C4-2B (cell line): ENCODE measurements around the gene ATXN7L2.

Source experiments
- H3K27ac ChIP-seq: fragments of 450-650 bp; 2 replicates; pipeline ENCODE4 v1.5.1; 2017
- ZFX ChIP-seq: fragments of 450-650 bp; IDR thresholded peaks from 2 replicates; pipeline ENCODE4 v1.6.1; 2017
- TF ChIP-seq, protein P1 (sequence below): fragments of 450-650 bp; conservative IDR thresholded peaks from 2 replicates; pipeline ENCODE4 v1.5.1; 2017; ENCODE audit warnings: mild to moderate bottlenecking

ATXN7L2 gene

DNA sequence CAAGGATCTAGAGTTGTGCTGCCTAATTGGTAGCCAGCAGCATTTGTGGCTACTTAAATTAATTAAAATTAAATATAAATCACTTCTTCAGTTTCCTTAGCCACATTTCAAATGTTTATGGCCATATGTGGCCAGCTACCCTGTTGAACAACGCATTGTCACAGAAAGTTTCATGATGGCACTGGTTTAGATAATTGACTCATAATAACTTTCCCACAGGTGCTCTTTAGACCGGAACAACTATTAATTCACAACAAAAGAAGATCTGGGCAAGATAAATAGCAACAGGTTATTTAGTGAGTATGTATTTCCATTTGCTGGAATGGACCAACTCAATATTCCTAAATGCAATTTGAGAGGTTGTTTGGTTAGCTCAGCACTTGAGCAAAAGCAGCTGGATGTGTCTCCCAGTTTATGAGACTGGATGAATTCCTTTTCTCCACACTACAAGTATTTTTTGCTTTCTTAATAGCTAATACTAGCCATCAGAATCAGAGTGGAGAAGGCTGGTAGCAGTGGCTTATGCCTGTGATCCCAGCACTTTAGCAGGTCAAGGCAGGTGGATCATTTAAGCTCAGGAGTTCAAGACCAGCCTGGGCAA, 29.5 kb downstream of the ATXN7L2 start:
- TF ChIP-seq, protein P1, sequence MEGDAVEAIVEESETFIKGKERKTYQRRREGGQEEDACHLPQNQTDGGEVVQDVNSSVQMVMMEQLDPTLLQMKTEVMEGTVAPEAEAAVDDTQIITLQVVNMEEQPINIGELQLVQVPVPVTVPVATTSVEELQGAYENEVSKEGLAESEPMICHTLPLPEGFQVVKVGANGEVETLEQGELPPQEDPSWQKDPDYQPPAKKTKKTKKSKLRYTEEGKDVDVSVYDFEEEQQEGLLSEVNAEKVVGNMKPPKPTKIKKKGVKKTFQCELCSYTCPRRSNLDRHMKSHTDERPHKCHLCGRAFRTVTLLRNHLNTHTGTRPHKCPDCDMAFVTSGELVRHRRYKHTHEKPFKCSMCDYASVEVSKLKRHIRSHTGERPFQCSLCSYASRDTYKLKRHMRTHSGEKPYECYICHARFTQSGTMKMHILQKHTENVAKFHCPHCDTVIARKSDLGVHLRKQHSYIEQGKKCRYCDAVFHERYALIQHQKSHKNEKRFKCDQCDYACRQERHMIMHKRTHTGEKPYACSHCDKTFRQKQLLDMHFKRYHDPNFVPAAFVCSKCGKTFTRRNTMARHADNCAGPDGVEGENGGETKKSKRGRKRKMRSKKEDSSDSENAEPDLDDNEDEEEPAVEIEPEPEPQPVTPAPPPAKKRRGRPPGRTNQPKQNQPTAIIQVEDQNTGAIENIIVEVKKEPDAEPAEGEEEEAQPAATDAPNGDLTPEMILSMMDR, result no peak
- no peak for TF ChIP-seq ZFX
- no peak overlapping the region for H3K27ac ChIP-seq

DNA sequence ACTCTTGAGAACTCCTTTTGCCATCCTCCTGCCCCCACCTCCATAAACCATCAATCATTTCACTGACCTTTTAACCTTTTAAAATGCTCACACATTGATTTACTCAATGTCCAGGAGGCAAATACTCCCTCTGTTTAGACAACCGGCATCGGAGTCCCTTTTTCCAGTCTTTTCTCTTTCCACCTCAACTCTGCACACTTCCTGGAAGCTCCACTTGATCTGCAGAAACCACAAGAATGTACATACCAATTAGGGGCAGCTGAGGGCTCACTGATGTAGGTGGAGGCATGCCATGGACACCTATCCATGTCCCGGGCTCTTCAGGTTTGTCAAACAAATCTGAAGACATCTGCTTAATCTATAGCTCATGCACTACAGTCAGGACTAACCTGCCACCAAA, 31.1 kb downstream of the ATXN7L2 start:
- no peak overlapping the region for H3K27ac ChIP-seq
- TF ChIP-seq, protein P1, result no peak
- TF ChIP-seq ZFX, result no peak

DNA sequence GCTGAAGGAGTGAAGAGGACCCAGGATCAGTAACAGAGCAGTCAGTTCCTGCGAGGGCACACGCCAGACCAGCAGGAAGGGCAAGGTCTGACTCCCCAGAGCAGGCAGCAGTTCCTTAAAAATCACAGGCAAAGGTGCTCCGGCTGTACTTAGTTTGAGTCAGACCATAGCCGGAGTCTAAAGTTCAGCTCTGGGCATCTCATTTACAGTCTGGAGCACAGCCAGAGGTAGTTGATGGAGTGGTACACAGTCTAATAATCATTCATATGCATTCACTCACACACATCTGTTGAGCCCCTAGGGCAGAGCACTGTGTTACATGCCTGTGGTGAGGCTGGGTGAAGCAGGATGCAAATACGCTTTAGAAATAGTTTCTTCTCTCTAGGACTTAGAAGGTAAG, 33.2 kb downstream of the ATXN7L2 start:
- TF ChIP-seq, protein P1, result no peak
- TF ChIP-seq ZFX, result no peak
- H3K27ac ChIP-seq, result no peak overlapping the region

DNA sequence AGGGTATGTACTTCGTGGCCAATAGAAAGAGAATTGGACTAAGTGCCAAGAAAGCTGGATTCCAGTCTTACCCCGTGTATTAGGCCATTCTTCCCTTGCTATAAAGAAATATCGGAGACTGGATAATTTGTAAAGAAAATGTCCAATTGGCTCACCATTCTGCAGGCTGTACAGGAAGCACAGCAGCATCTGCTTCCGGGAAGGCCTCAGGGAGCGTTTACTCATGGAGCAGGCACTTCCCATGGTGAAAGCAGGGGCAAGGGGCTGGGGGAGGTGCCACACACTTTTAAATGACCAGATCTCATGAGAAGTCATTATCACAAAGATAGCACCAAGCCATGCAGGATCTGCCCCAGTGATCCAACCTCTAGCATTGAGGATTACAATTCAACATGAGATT, 33.6 kb downstream of the ATXN7L2 start:
- no peak overlapping the region for H3K27ac ChIP-seq
- TF ChIP-seq ZFX, result no peak
- TF ChIP-seq, protein P1, result no peak

DNA sequence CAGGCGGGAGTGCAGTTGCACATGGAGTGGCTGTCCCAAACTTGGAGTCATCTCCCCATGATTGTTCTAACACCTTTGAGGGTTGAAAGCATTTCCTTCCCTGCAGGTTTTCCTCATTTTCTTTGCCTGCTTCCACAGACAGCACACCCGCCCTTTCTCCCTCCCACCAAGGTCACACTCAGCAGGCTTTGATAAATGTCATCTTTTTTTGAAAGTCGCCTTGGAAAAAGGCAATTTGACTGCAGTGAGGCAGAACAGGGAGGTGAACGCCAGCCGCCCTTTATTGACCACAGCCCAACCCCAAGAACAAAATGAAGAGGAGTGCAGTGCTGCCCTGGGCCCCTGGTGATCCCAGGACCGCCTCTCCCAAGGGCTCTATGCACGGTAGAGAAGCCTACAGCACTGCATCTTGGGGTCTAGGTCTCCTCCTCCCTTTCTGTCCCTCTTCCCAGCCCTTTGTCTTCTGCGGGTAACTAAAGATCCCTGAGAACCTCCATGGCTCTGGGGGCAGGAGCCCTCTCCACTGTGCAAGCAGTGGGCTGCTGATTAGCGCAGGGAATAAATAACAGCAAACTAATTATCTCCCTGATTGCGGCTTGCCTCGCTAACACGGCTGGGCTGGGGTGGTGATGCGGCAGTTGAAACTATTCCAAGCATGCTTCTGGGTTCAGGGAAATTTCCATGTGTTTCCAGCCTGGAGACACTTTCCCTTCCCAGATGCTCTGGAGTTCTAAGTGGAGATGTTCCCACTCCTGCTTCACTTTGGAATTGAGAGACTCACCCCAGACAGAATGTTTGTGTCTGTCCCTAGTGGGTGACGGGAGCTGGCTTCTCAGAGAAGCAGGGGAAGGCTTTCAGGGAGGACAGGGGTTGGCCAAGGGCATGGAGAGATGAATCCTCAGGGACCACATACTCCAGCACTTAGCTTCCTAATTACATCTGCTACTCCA, 37.6 kb downstream of the ATXN7L2 start:
- no peak for TF ChIP-seq ZFX
- TF ChIP-seq, protein P1, result no peak
- H3K27ac ChIP-seq, result no peak overlapping the region

- H3K27ac ChIP-seq, result no peak overlapping the region
- TF ChIP-seq, protein P1, result no peak
- TF ChIP-seq ZFX, result no peak
Observed at GRCh38 chr1:109522026-109522425, 38.3 kb downstream of the ATXN7L2 start.

- TF ChIP-seq, protein P1, result no peak
- no peak for TF ChIP-seq ZFX
- H3K27ac ChIP-seq, result no peak overlapping the region
Observed at GRCh38 chr1:109523706-109524105, 40.0 kb downstream of the ATXN7L2 start.
